ENCODE data around the gene KYNU.
A peak's percentile ranks its signal among the peaks of the same experiment; 100 is the strongest.

Gene KYNU

GRCh38 chr2:142981069-142981378 lies 103.6 kb downstream of the KYNU start:
- H3K4me3 ChIP-seq (ENCODE audit: low read depth, low read length) = no peak overlapping the region
- no peak for DNase-seq
- no peaks in the 10 kb centered on the region for H3K36me3 ChIP-seq
- H3K9me3 ChIP-seq (ENCODE audit: severe bottlenecking) = no peaks in the 10 kb centered on the region
- no peaks in the 10 kb centered on the region for H3K27me3 ChIP-seq (ENCODE audit: insufficient read depth, low read depth, severe bottlenecking)
- H3K27ac ChIP-seq = no peak overlapping the region
- no peak for TF ChIP-seq CTCF (IDR thresholded peaks at IDR 0.05; ENCODE audit: low read depth, low read length)

GRCh38 chr2:142981756-142982155 lies 104.3 kb downstream of the KYNU start:
- H3K27me3 ChIP-seq (ENCODE audit: insufficient read depth, low read depth, severe bottlenecking) = no peaks in the 10 kb centered on the region
- no peak overlapping the region for H3K27ac ChIP-seq
- no peak for DNase-seq
- TF ChIP-seq CTCF (IDR thresholded peaks at IDR 0.05; ENCODE audit: low read depth, low read length) = no peak
- no peak overlapping the region for H3K4me3 ChIP-seq (ENCODE audit: low read depth, low read length)
- H3K9me3 ChIP-seq (ENCODE audit: severe bottlenecking) = no peaks in the 10 kb centered on the region
- H3K36me3 ChIP-seq = no peaks in the 10 kb centered on the region

GRCh38 chr2:142983174-142983573 lies 105.7 kb downstream of the KYNU start:
- no peak for TF ChIP-seq CTCF (IDR thresholded peaks at IDR 0.05; ENCODE audit: low read depth, low read length)
- no peak overlapping the region for H3K27ac ChIP-seq
- DNase-seq = no peak
- H3K9me3 ChIP-seq (ENCODE audit: severe bottlenecking) = no peaks in the 10 kb centered on the region
- H3K27me3 ChIP-seq (ENCODE audit: insufficient read depth, low read depth, severe bottlenecking) = no peaks in the 10 kb centered on the region
- no peaks in the 10 kb centered on the region for H3K36me3 ChIP-seq
- no peak overlapping the region for H3K4me3 ChIP-seq (ENCODE audit: low read depth, low read length)

GRCh38 chr2:142984657-142985056 lies 107.2 kb downstream of the KYNU start:
- H3K36me3 ChIP-seq = no peaks in the 10 kb centered on the region
- no peak overlapping the region for H3K27ac ChIP-seq
- DNase-seq = no peak
- TF ChIP-seq CTCF (IDR thresholded peaks at IDR 0.05; ENCODE audit: low read depth, low read length) = no peak
- H3K27me3 ChIP-seq (ENCODE audit: insufficient read depth, low read depth, severe bottlenecking) = no peaks in the 10 kb centered on the region
- H3K9me3 ChIP-seq (ENCODE audit: severe bottlenecking) = no peaks in the 10 kb centered on the region
- H3K4me3 ChIP-seq (ENCODE audit: low read depth, low read length) = no peak overlapping the region

GRCh38 chr2:142987044-142987443 lies 109.6 kb downstream of the KYNU start:
- DNase-seq = no peak
- no peaks in the 10 kb centered on the region for H3K27me3 ChIP-seq (ENCODE audit: insufficient read depth, low read depth, severe bottlenecking)
- no peaks in the 10 kb centered on the region for H3K9me3 ChIP-seq (ENCODE audit: severe bottlenecking)
- H3K36me3 ChIP-seq = no peaks in the 10 kb centered on the region
- TF ChIP-seq CTCF (IDR thresholded peaks at IDR 0.05; ENCODE audit: low read depth, low read length) = no peak
- H3K4me3 ChIP-seq (ENCODE audit: low read depth, low read length) = no peak overlapping the region
- no peak overlapping the region for H3K27ac ChIP-seq

- no peak overlapping the region for H3K27ac ChIP-seq
- DNase-seq = no peak
- H3K4me3 ChIP-seq (ENCODE audit: low read depth, low read length) = no peak overlapping the region
- H3K36me3 ChIP-seq = no peaks in the 10 kb centered on the region
- TF ChIP-seq CTCF (IDR thresholded peaks at IDR 0.05; ENCODE audit: low read depth, low read length) = 0 out of 2 replicates have a peak, but pooled peaks have one; percentile 23
- no peaks in the 10 kb centered on the region for H3K9me3 ChIP-seq (ENCODE audit: severe bottlenecking)
- H3K27me3 ChIP-seq (ENCODE audit: insufficient read depth, low read depth, severe bottlenecking) = no peaks in the 10 kb centered on the region
These were observed 112.1 kb downstream of the KYNU start for GRCh38 chr2:142989273-142990204.

Data from WERI-Rb-1 (cell line).